Effector CD8-positive, alpha-beta T cell (primary cell): ENCODE data around the gene PLCD3.

ENCODE experiments used
- DNase-seq: peaks from one replicate; lab custom pipeline; 2025; lab: John Stamatoyannopoulos, UW

PLCD3 gene

GRCh38 chr17:45149669-45150664 lies 17.7 kb upstream of the PLCD3 start:
- DNase-seq: peak; percentile 21

- peak; percentile 60 for DNase-seq
Measured at GRCh38 chr17:45149037-45149668, 16.8 kb upstream of the PLCD3 start.

GRCh38 chr17:45148183-45149036 lies 16.1 kb upstream of the PLCD3 start, which contains the start of gene HEXIM1:
HEXIM1 (plus strand) TSS chr17:45148475; CDS start chr17:45149191, 716 bp downstream.
- peak; percentile 99 for DNase-seq

- DNase-seq: peak; percentile 61
Measured at GRCh38 chr17:45147581-45148182, 15.4 kb upstream of the PLCD3 start.

- DNase-seq: peak; percentile 61
Measured at GRCh38 chr17:45146890-45147580, 14.7 kb upstream of the PLCD3 start.

- no peak for DNase-seq
Measured at GRCh38 chr17:45146592-45146889, 14.2 kb upstream of the PLCD3 start.

GRCh38 chr17:45146166-45146565 lies 13.9 kb upstream of the PLCD3 start:
- no peak for DNase-seq

- no peak for DNase-seq
Measured at GRCh38 chr17:45145035-45145389, 12.7 kb upstream of the PLCD3 start.

- DNase-seq: no peak
Measured at GRCh38 chr17:45144199-45145034, 12.1 kb upstream of the PLCD3 start.

GRCh38 chr17:45143767-45144198 lies 11.5 kb upstream of the PLCD3 start:
- DNase-seq: peak; percentile 28

- DNase-seq: no peak
Measured at GRCh38 chr17:45143094-45143670, 10.9 kb upstream of the PLCD3 start.

GRCh38 chr17:45139533-45139920 lies 7.2 kb upstream of the PLCD3 start:
- no peak for DNase-seq

GRCh38 chr17:45138911-45139532 lies 6.7 kb upstream of the PLCD3 start:
- no peak for DNase-seq

- no peak for DNase-seq
Measured at GRCh38 chr17:45137561-45138305, 5.4 kb upstream of the PLCD3 start.

- no peak for DNase-seq
Measured at GRCh38 chr17:45136846-45137560, 4.7 kb upstream of the PLCD3 start.

GRCh38 chr17:45135978-45136791 lies 3.9 kb upstream of the PLCD3 start:
- no peak for DNase-seq
